Thyroid gland (tissue), 4 donors: ENCODE data around the gene CHN2.

Source experiments
- CTCF ChIP-seq, 6 experiments: fragments of 200-600 bp in 3 of 6; fragments of 450-650 bp in 3 of 6; sonication (generic) in 3 of 6; IDR thresholded peaks; one replicate each; pipeline ENCODE4 v1.5.1; 2016 to 2019; ENCODE audit warnings: antibody characterized with exemption in 6 of 6, mild to moderate bottlenecking in 2 of 6, inconsistent platforms in 1 of 6, moderate library complexity in 1 of 6
- POLR2A ChIP-seq, 2 donors: fragments of 450-650 bp; IDR thresholded peaks; one replicate each; pipeline ENCODE4 v1.6.1; 2017; ENCODE audit warnings: antibody characterized with exemption in 2 of 2, mild to moderate bottlenecking in 2 of 2, moderate library complexity in 1 of 2

- TF ChIP-seq CTCF (IDR thresholded peaks at IDR 0.05) (no peak), POLR2A (IDR thresholded peaks at IDR 0.05) (no peak)
Measured at GRCh38 chr7:29285444-29285793, 90.8 kb downstream of the CHN2 start.
